Activated naive CD8-positive, alpha-beta T cell (primary cell): ENCODE measurements around the gene LTB4R2.
"Not testable (repeated sequence)": the region's sequence is repeated elsewhere in the genome, so short reads cannot be mapped to it uniquely, and the experiment has no call there.

Source experiments
- H3K27ac Mint-ChIP-seq: one replicate; pipeline ENCODE4 v1.8.0; 2021; ENCODE audit warnings: mixed read lengths
- H3K27me3 Mint-ChIP-seq: one replicate; pipeline ENCODE4 v1.8.0; 2021; ENCODE audit warnings: mixed read lengths
- H3K36me3 Mint-ChIP-seq: one replicate; pipeline ENCODE4 v1.8.0; 2021; ENCODE audit warnings: mixed read lengths
- H3K4me1 Mint-ChIP-seq: one replicate; pipeline ENCODE4 v1.8.0; 2021; ENCODE audit warnings: low read depth, mixed read lengths
- H3K4me3 Mint-ChIP-seq: one replicate; pipeline ENCODE4 v1.8.0; 2021; ENCODE audit warnings: mild to moderate bottlenecking, mixed read lengths
- H3K9me3 Mint-ChIP-seq: one replicate; pipeline ENCODE4 v1.8.0; 2021; ENCODE audit warnings: low read depth, mixed read lengths

The LTB4R2 gene

DNA sequence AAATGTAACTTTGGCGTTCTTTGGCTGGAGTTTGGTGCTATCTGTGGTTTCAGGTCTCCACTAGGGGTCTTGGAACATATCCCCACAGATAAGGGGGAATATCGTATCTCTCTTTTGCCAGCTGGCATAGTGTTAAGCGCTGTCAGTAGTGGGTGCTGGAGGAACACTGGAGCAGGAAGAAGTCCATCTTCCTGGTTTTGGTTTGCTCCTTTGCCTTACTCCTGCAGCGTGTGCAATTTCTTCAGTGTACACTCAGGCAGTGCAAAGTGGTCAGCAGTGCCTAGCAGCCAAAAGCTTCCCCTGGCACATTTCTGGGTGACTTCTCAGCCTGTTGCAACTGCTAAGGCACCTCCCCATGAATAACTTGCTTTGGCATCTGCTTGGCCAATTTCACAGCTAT lies 41.6 kb downstream of the LTB4R2 start:
- H3K9me3 Mint-ChIP-seq = no peaks in the 10 kb centered on the region
- no peaks in the 10 kb centered on the region for H3K36me3 Mint-ChIP-seq
- H3K4me3 Mint-ChIP-seq = no peak overlapping the region
- peaks cover 24% of the 10 kb centered on the region for H3K27me3 Mint-ChIP-seq
- H3K4me1 Mint-ChIP-seq = no peaks in the 10 kb centered on the region
- no peak overlapping the region for H3K27ac Mint-ChIP-seq

DNA sequence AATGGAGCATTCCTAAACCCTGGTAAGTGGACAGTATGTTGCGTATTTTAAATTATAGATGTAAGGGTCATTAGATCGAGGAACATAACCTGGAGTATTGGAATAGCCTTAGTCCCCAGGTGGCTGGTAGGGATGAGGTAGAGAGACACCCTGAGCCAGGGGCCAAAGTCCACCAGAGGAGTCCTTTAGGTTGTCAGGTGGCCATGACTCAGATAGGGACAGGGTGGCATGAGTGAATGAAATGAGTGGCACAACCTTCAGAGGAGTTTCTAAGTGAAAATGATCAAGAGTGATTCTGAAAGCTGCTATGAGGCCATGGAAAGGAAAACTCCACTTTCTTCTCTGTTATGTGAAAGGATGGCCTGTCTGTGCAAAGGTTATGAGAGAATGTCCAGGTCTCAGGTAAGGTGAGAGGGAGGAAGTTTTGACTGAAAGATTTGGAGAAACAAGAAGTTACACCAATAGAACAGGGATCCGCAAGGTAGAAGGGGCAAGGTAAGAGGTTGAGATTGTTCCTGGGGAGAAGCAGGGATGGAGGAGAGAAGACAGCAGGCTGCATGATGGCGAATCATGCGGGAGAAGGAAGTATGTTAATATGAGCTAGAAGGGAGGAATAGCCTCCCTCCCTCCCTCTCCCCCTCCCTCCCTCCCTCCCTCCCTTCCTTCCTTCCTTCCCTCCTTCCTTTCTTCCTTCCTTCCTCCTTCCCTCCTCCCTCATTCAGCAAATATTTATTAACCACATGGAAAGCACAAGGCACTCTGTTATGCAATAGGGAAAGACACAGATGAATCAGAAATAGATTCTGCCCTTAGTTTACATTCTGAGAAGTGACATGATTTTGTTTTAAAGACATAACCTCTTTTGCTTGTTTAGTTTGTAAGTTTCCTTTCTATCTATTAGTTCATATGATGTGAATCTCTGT lies 43.9 kb downstream of the LTB4R2 start:
- H3K27me3 Mint-ChIP-seq = peaks cover 18% of the 10 kb centered on the region
- H3K4me1 Mint-ChIP-seq = no peaks in the 10 kb centered on the region
- no peak overlapping the region for H3K27ac Mint-ChIP-seq
- H3K4me3 Mint-ChIP-seq = no peak overlapping the region
- H3K9me3 Mint-ChIP-seq = no peaks in the 10 kb centered on the region
- H3K36me3 Mint-ChIP-seq = no peaks in the 10 kb centered on the region

GRCh38 chr14:24354482-24354825 lies 44.5 kb downstream of the LTB4R2 start:
- H3K4me1 Mint-ChIP-seq, H3K4me3 Mint-ChIP-seq, H3K9me3 Mint-ChIP-seq, H3K36me3 Mint-ChIP-seq, H3K27ac Mint-ChIP-seq: not testable (repeated sequence)
- peaks cover 16% of the 10 kb centered on the region for H3K27me3 Mint-ChIP-seq

GRCh38 chr14:24355009-24355408 lies 45.1 kb downstream of the LTB4R2 start:
- H3K27me3 Mint-ChIP-seq = peaks cover 12% of the 10 kb centered on the region
- H3K27ac Mint-ChIP-seq = no peak overlapping the region
- H3K9me3 Mint-ChIP-seq = no peaks in the 10 kb centered on the region
- no peaks in the 10 kb centered on the region for H3K4me1 Mint-ChIP-seq
- H3K4me3 Mint-ChIP-seq = no peak overlapping the region
- H3K36me3 Mint-ChIP-seq = no peaks in the 10 kb centered on the region

GRCh38 chr14:24356208-24356607 lies 46.3 kb downstream of the LTB4R2 start:
- peaks cover 2% of the 10 kb centered on the region for H3K36me3 Mint-ChIP-seq
- H3K27me3 Mint-ChIP-seq = peaks cover 6% of the 10 kb centered on the region
- H3K4me3 Mint-ChIP-seq = no peak overlapping the region
- H3K9me3 Mint-ChIP-seq = no peaks in the 10 kb centered on the region
- H3K27ac Mint-ChIP-seq = no peak overlapping the region
- no peaks in the 10 kb centered on the region for H3K4me1 Mint-ChIP-seq

DNA sequence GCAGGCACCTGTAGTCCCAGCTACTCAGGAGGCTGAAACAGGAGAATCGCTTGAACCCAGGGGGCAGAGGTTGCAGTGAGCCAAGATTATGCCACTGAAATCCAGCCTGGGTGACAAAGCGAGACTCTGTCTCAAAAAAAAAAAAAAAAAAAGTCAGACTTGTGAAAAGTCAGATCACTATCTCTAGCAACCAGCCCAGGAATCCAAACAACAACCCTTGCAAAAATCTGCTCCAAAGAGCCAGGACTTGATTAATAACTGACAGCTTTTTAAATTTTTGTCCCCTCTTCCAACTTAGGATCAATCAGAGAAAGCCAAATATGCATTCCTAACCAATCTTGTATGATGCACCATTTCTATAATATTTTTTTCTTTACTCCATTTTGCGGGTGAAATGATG lies 50.3 kb downstream of the LTB4R2 start:
- peaks cover 9% of the 10 kb centered on the region for H3K27me3 Mint-ChIP-seq
- H3K36me3 Mint-ChIP-seq = peaks cover 2% of the 10 kb centered on the region
- H3K4me1 Mint-ChIP-seq = peaks cover 4% of the 10 kb centered on the region
- no peak overlapping the region for H3K4me3 Mint-ChIP-seq
- H3K9me3 Mint-ChIP-seq = no peaks in the 10 kb centered on the region
- no peak overlapping the region for H3K27ac Mint-ChIP-seq

DNA sequence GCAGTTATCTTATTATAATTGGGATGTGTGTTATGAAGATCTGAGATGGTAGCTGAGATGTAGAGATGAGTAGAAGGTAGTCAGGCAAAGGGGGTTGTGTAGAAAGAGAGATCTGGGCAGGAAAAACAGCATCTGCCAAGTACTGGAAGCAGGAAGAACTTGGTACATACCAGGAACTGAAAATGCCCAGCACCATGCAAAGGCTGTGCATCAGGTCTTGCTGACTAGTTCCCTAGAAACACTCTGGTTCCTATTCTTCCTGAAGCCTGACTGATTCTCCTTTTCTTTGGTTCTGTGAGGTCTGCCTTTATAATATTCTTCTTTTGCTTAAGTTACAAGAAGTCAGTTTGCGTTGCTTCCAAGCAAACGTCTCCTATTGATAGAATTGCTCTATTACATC lies 51.4 kb downstream of the LTB4R2 start:
- H3K27ac Mint-ChIP-seq = no peak overlapping the region
- peaks cover 2% of the 10 kb centered on the region for H3K36me3 Mint-ChIP-seq
- peaks cover 12% of the 10 kb centered on the region for H3K4me1 Mint-ChIP-seq
- H3K4me3 Mint-ChIP-seq = no peak overlapping the region
- no peaks in the 10 kb centered on the region for H3K9me3 Mint-ChIP-seq
- H3K27me3 Mint-ChIP-seq = peaks cover 16% of the 10 kb centered on the region
